Stimulated activated CD4-positive, alpha-beta T cell treated with anti-CD3 and anti-CD28 coated beads, Interleukin-2, amount 100 ng/mL, for 24 hours (primary cell): ENCODE results near the gene CLCN1.
"Not testable (repeated sequence)": the region's sequence is repeated elsewhere in the genome, so short reads cannot be mapped to it uniquely, and the experiment has no call there.

ENCODE experiments used
- DNase-seq, 2 donors: peaks; one replicate each; pipeline ENCODE4 v3.0.0-alpha.2; 2020

CLCN1 gene

DNA sequence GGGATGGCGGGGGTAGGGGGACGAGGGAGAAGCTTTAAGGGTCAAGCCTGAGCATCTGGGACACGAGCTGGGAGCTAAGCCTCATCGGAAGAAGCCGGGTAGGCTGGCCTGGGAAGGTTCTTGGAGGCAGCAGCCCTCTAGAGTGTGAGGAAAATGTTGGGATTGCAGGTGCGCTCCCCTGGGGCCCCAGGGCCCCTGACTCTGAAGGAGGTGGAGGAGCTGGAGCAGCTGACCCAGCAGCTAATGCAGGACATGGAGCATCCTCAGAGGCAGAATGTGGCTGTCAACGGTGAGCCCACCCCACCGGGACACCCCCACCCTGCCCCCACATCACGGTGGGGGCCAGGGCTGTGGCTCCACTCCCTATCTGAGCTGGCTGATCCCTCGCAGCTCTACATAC is 72.1 kb downstream of the CLCN1 start:
- DNase-seq, result no peak

DNA sequence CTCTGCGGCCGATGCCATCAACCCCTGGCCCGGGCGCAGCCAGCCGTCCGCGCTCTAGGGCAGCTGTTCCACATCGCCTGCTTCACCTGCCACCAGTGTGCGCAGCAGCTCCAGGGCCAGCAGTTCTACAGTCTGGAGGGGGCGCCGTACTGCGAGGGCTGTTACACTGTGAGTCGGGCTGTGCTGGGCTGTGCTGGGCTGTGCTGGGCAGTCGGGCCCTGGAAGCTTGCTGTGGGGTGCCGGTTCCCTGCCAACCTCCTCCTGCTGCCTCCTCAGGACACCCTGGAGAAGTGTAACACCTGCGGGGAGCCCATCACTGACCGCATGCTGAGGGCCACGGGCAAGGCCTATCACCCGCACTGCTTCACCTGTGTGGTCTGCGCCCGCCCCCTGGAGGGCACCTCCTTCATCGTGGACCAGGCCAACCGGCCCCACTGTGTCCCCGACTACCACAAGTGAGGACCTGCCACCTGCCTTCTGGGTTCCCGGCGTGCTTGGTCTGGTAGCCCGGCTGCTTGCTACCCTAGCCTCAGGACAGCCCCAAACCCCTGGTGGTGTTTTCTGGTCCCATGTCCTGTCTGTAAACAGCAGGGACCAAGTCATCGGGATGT is 72.7 kb downstream of the CLCN1 start:
- no peak for DNase-seq

DNA sequence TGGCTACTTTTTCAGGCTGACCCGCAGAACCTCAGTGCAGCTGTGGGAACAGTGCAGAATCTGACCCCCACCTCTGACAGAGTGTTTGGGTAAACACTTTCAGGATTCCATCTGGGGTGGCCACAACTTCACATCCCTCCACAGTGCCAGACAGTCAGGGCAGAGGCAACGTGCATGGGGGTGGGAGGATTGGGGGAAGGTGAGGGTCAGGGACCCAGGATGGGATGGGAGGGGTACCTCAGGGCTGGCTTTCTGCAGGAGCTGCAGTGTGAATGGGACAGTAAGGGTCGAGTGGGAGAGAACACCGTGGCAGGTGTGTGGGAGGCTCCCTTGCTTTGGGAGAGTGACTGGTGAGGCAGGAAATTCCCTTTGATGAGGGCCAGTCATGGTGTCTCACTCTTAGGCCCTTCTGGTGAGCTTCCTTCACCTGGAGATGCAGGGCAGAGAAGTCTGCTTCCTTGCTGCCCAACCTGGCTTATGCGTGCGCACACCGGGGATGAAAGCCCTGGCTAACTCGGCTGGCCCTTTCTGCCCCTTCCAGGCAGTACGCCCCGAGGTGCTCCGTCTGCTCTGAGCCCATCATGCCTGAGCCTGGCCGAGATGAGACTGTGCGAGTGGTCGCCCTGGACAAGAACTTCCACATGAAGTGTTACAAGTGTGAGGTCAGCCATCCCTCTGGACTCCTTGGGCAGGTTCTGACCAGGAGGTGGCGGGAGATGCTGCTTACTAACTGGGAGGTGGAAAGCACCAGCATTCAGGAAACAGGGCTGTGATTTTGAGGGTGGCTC is 73.6 kb downstream of the CLCN1 start:
- DNase-seq, result no peak

DNA sequence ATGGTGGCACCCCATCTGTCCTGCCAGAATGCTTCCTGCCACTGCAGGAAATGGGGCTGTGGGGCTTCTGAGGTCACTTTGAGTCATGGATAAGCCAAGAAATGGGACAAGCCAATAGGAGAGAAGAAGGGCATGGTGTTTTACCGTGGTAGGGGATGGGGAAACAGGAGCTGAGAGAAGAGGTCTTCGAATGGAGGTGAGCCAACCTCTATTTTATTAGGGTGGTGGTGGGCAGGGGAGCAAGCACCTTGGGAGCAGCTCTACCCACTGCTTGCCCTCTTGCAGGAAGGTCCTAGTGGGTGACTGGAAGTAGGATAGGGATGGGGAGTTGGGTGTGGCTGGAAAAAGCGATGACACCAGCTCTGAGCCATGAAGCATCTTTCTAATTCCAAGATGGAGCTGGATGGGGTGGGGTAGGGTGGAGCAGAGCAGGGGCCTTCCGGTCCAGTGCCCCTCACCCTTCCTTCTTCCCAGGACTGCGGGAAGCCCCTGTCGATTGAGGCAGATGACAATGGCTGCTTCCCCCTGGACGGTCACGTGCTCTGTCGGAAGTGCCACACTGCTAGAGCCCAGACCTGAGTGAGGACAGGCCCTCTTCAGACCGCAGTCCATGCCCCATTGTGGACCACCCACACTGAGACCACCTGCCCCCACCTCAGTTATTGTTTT is 74.3 kb downstream of the CLCN1 start:
- DNase-seq, result no peak

DNA sequence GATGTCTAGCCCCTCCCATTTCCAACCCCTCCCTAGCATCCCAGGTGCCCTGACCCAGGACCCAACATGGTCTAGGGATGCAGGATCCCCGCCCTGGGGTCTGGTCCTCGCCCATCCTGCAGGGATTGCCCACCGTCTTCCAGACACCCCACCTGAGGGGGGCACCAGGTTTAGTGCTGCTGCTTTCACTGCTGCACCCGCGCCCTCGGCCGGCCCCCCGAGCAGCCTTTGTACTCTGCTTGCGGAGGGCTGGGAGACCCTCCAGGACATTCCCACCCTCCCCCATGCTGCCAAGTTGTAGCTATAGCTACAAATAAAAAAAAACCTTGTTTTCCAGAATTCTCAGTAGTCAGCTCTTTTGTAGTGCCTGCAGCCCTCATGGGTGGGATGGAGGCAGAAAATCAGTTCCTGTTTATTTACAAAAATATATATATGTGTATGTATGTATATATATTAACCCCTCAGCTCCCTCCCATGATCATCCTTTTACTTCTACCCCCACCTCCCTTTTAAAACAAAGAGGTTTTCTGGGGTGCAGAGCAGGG is 74.9 kb downstream of the CLCN1 start:
- DNase-seq, result no peak

DNA sequence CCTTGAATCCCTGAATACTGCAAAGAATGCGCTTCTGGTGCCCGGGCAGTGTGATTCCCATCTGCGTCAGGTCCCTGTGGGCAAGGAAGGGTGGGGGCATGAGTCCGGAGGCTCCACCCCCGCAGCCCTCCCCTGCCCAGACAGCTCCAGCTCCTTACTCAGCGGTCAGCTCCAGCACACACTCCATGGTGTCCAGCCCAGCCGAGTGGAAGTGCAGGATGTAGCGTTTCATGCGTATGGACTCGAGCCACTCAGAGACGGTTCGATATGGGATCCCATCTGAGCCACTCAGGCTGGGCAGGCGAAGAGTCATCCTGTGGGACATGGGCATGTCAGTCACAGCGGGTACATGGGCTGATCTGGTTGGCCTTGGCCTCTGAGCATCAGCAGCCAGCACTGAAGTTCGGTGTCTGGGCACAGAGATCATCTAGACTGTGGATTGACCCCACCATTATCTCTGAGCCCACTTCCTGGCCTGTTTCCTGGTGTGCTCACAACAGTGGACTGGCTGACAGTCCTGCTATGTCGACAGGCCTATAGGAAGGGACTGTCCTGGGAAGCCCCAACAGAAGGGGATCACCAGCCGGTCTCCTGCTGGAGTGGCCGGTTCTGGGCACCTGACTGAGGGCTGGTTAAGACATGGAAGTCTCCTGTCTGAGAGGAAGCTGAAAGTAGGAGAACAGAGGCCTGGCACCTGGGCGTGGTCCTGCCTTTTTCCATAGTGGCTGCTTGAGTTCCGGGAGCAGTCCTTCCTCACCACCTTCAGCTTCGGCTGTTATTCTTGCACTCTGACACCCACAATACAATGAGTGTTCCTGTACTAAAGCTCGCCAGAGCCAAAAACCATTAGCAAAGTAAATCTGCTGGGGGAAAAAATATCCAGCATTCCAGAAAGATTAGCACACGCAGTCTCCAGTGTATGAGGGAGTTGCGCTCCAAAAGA is 75.8 kb downstream of the CLCN1 start:
- no peak for DNase-seq

DNA sequence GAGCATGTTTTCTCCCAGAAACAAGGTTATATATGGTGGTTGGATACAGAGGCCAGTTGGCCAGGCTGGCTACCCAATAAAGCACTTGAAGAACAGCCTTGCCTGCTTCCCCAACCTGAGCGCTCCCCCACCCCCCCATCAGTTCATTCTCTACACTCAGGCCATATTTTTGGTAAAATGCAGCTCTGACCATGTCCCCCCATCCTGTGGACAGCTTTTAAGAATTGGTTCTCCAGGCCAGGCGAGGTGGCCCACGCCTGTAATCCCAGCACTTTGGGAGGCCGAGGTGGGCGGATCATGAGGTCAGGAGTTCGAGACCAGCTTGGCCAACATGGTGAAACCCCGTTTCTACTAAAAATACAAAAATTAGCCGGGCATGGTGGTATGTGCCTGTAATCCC is 76.5 kb downstream of the CLCN1 start:
- DNase-seq, result not testable (repeated sequence)

DNA sequence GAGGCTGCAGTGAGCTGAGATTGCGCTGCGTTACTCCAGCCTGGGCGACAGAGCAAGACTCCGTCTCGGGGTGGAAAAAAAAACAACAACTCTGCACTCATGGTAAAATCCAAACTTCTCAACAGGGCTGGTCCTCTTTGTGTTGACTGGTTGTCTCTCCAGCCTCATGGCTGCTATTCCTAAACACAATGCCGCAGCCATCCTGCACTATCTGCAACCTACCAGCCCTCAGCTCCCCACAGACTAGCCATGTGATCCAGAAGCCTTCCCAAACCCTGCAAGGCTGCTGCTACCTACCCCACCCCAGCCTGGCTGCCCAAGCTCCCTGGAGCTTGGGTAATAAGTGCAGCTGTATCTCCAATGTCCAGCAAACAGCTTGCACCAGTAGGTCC is 77.0 kb downstream of the CLCN1 start:
- no peak for DNase-seq

DNA sequence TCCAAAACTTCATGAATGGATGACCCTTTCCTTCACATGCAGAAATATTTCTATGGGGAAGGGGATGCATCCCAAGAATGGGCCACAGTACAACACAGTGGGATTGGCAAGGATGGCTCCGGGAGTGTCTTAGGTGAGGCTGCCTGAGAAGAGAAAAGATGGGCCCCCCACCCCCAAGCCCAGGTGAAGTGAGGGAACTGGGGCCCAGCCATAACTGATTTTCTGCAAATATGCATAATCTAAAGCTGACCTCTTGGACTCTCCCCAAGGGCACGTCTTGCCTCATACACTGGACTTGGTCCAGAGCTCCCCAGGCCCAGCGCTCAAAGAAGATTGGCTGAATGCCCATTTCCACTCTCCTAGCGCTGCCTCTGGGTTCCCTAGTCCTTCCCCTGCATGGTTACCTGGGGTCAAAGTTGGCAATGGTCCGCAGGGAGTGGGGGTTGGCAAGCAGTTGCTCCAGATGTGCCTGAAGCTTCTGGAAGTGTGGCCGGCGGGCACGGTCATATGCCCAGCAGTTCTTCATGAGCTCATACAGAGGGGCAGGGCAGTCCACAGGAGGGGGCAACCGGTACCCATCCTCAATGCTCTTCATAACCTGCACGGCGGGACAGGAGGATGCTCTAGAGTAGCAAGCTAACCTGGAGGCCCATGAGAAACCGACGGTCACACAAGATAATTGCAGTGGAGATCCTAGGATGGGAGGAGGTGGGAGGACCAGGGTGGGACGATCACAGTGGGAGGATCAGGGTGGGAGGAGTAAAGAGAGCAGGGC is 77.5 kb downstream of the CLCN1 start:
- DNase-seq, result no peak

DNA sequence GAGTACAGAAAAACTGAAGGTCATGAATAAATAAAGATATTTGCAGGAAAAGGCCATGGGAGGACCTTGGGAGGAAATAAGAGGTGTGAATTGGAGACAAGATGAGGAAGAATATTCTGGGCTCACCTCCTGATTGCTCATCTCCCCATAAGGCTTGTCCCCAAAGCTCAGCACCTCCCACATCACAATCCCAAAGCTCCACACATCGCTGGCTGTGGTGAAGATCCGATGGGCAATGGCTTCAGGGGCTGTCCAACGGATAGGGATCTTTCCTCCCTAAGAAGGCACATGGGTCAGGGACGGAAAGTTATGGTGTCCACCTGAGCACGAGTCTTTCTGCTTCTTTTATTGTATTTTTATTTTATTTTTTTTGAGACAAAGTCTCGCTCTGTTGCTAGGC is 78.2 kb downstream of the CLCN1 start:
- DNase-seq, result no peak

DNA sequence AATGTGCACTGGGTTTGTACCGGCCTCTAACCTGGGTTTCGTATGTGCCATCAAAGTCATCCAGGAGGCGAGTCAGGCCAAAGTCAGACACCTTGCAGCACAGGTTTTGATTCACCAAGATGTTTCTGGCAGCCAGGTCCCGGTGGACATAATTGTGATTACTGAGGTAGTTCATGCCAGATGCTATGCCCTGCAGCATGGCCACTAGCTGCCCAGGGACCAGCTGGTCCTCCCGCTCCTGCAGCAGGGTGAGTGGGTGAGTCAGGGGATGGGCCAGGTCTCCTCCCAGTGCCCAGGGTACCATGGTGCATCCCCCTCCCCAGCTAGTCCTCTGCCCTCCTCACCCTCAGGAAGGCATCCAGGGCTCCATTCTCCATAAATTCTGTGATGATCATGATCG is 78.9 kb downstream of the CLCN1 start:
- DNase-seq, result no peak

DNA sequence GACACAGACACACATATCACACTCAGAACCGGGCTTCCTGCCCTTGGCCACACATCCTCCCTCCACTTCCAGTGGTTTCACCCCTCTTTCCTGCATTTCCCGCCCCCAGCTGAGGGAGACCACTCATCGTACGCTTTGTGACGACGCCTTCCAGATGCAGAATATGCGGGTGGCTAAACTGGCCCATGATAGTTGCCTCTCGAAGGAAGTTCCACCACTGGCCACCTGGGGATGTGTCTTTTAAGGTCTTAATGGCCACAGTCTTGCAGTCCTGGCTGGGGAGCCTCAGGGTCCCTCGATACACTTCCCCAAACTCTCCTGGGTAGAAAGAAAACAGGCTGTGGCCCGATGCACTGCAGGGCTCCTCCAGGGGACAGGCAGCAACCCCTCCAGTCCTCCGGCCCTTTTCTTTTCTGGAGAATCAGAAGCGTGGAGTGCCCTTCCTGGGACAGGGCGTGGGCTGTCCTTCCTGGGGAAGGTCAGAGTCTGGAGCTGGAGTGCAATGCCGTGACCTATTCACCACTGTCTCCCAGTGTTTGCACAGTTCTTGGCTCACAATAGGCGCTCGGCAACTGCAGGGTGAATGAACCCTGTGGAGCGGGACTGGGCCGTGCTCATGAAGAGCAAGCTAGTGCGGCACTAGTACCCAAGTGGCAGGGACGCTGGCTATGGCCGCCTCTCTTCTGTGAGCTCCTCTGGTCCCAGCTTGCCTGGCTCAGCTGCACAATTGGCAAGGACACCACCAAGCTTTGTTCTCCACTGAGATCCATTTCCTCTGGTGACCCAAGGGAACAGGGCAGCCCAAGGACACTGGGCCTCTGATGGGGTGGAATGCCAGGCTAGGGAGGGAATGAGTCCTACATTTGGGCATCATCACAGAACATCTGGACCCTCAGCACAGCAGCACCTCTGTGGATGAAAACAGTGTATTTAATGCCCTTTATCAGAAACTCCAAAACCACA is 79.6 kb downstream of the CLCN1 start:
- no peak for DNase-seq

DNA sequence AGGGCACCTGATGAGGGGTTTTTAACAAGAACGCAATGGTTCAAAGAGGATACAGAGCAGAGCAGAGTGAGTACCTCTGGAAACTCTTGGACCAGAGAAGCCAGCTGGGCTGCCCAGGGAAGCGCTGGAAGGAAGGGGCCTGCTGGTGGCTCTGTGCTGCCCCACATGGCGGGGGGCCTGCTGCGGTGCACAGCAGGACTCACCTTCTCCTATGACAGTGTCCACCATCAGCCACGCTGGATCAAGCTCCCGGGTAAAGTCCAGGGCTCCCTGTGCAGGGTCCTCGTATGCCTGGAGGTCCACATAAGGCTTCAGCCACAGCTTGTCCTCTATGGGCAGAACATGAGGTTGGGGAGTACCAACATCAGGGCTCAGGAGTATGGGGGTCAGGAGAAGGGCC is 80.3 kb downstream of the CLCN1 start:
- no peak for DNase-seq

DNA sequence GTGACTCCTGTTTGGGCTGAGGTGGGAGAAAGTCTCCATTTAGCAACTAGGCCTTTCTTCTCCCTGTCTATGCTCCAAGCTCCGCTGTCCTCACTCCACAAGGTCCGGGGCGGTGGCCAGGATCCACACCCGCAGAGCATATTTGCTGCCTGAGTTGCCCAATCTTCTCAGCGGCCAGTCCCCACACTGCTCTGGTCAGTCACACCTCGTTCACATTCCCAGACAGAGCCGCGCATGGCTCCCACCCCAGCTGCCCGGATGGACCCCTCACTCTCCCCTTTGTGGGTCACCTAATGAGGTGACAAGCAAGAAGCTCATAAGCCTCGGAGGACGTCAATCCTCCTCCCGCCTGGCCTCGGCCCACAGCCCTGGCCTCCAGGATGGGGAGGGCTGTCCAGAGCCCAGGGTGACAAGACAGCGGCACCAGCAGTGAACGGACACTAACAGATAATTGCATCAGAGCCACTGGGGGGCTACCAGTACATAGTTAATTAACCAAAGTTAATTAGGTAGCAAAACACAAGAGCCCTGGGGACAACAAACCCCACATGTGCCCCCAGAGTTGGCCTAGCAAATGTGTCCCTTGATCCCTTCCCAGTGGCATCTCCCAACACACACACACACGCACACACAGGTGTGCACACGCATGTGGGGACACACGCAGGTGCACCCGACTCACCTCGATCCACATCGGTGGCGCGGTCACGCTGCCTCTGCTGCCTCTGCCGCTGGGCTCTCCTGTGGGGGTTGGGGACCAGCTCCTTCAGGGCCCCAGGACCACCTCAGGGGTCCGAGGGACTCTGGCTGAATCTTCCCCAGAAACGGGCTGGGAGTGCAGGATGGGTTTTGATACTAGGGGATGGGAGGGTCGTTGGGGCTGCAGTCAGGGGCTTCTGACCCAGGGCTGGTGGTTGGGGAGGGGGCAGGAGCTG is 81.0 kb downstream of the CLCN1 start:
- DNase-seq, result no peak

DNA sequence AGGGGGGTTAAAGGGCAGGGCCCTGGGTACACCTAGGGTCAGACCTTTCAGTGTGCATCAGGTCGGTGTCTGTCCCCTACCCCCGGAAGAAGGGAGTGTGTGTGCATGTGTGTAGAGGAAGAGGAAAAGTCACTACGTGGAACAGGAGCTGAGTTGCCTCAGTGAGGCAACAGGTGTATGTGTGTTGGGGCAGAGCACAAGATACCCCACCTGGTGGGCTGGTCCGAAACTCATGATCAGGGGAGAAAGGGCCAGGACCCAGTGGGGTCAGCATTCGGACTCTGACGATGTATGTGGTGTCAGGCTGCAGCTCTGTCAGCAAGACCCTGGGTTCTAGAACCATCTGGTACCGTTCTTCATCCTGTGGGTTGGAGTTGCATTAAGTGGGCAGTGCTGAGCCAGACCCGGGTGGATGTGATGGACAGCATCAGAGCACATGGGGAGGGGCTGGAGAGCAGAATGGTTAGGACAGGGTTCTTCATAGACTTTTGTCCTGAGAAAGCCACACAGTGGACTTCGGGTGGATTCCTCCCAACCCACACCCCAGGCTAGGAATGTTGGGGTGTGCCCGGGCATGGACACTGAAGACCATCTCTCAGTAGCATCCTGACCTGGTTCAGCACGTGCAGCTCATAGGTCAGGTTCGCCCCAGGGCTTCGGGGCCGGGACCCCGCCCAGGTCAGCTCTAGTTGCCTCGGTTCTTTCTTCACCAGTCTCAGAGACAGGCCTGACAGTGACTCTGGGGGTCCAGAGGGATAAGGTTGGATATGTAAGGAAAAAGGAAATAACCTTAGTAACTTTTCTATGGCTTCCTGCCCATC is 82.0 kb downstream of the CLCN1 start:
- DNase-seq, result no peak

DNA sequence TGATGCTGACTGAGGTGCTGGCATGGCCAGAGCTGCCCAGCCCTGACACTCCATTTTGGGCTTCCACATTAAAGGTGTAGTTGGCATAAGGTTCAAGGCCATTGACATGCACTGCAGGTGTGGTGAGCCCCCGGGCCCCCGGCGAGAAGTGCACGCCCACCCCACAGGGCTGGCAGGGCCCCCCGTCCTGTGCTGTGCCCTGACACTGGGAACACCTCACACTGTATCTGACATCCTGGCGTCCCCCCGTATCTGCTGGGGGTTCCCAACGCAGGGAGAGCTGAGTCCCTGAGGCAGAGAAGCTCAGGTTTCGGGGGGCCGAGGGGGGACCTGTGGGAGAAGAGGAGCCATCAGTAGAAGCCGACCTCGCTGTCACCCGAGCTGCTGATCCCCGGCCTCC is 82.7 kb downstream of the CLCN1 start:
- DNase-seq, result no peak

DNA sequence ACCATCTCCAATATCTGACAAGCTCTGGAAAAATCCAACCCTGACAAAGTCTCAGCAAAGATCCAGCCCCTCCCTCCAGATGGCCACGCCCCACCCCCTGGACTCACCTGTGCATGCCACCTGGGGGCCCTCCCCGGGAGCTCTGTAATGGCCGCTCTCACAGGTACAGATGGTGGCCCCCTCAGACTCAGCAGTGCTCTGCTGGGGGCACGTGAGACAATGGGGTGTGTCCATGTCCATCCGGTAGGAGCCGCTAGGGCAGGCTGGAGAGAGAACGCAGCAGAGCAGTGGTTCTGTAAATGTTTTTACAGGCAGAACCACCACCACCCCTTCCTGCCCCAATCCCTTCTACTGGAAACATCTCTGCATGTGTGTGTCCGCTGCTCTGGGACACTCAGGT is 83.2 kb downstream of the CLCN1 start:
- no peak for DNase-seq

DNA sequence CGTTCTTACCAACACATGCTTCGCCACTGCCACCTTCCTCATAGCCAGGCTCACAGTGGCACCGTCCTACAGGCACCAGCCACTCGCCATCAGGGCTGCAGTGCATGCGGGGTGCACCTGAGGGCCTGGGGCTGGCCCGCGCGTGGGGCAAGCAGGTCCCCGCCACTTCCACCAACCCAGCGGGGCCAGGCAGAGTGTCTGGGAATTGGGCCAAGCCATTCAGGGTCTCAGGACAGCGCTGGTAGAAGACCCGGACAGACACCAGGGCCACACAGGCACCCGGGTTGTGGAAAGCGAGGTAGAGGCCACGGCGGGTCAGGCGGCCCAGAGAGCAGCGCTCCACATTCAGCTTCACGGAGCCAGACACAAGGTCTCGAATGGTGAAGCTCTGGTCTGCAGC is 83.7 kb downstream of the CLCN1 start:
- DNase-seq, result no peak

DNA sequence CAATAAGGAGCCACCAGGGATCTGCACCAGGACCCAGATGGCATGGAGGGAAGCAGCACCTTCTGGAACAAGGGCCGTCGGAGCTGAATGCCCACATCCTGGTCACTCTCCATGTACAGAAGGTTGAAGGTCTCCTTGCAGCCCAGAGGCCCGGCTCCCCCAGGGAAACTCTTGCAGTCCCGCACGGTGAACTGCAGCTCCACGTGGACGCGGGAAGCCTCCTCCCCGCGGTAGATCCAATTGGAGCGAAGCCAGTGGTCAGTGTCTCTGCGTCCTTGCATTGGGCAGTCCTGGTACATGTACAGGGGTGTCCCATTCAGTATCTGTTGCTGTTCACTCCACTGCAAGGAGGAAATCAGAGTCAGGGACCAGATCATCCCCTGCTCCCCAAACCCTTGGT is 85.4 kb downstream of the CLCN1 start:
- DNase-seq, result no peak
